BJ (cell line): ENCODE data around the gene SLC12A3. TPM values are rescaled to one million over a fixed set of nuclear protein-coding genes. Genes with fewer than 3 reads are reported as not detected.

Experiments
- CTCF ChIA-PET: fragments of 350-600 bp; formaldehyde crosslinking; extraction: SDS; loops from one replicate; lab custom pipeline; 2021; ENCODE audit warnings: antibody characterized with exemption, inconsistent platforms; lab: Yijun Ruan, JAX
- POLR2A ChIA-PET: fragments of 300-600 bp; sonication (Branson Sonifier 250); formaldehyde crosslinking; extraction: SDS; loops from one replicate; lab custom pipeline; 2021; ENCODE audit warnings: antibody characterized with exemption; lab: Charles Lee
- DNase-seq: peaks from one replicate; pipeline ENCODE4 v3.0.0-alpha.2; 2011; ENCODE audit warnings: low read depth
- H3K27me3 ChIP-seq: 2 replicates; pipeline ENCODE4 v1.6.0; 2011; ENCODE audit warnings: low read length; ENCODE audit not compliant: control insufficient read depth, insufficient read depth
- H3K36me3 ChIP-seq: 2 replicates; pipeline ENCODE4 v1.5.1; 2011; ENCODE audit warnings: low read length; ENCODE audit not compliant: control insufficient read depth, insufficient read depth
- H3K4me3 ChIP-seq: 2 replicates; pipeline ENCODE4 v1.5.1; 2011; ENCODE audit warnings: low read depth, mild to moderate bottlenecking, control low read depth, low read length
- polyA plus RNA-seq: library from polyadenylated mRNA; depleted of rRNA; stranded (reverse); fragments of >200 nt; gene quantifications from 2 replicates; pipeline ENCODE4 v1.2.3, GENCODE V29; 2011
- TF ChIP-seq, protein P1 (sequence below): IDR thresholded peaks from 2 replicates; pipeline ENCODE4 v1.5.1; 2011; ENCODE audit warnings: low read depth, mild to moderate bottlenecking, control low read depth, inconsistent platforms, low read length, moderate library complexity; ENCODE audit not compliant: insufficient read depth

Gene SLC12A3
- polyA plus RNA-seq, 1 experiment, result not detected

DNA sequence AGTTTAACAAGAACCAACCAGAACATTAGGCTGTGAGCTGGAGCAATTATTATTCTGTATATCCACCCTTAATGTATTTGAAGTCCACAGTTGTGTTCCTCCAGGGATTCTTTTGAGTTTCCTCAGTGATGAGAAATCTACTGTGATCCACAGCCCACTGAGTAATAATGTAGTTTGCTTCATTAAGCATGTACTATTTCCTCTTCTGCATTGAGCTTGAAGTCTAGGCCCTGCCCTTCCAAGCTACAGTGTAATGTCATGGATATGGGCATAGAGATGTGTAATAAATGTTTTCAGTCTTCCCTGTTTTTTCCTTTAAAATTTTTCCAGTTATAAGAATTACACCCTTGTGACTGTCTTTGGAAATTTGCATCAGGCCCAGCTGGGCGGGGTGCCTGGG is 36.4 kb upstream of the SLC12A3 start:
- ChIA-PET CTCF (interaction anchor here (0.9 to 1.3 kb wide), 2 partner anchors 9 to 13 kb away, joined by 3 to 4 read pairs; no protein-coding TSS in a partner anchor), POLR2A (interaction anchor here (0.5 kb wide), 1 partner anchor 107 kb away, joined by 5 read pairs; no protein-coding TSS in a partner anchor)
- Histone ChIP-seq H3K27me3 (no peaks in the 10 kb centered on the region), H3K36me3 (0 out of 2 replicates have a peak, but pooled peaks cover 3% of the 10 kb centered on the region), H3K4me3 (no peak overlapping the region)
- TF ChIP-seq, protein P1, sequence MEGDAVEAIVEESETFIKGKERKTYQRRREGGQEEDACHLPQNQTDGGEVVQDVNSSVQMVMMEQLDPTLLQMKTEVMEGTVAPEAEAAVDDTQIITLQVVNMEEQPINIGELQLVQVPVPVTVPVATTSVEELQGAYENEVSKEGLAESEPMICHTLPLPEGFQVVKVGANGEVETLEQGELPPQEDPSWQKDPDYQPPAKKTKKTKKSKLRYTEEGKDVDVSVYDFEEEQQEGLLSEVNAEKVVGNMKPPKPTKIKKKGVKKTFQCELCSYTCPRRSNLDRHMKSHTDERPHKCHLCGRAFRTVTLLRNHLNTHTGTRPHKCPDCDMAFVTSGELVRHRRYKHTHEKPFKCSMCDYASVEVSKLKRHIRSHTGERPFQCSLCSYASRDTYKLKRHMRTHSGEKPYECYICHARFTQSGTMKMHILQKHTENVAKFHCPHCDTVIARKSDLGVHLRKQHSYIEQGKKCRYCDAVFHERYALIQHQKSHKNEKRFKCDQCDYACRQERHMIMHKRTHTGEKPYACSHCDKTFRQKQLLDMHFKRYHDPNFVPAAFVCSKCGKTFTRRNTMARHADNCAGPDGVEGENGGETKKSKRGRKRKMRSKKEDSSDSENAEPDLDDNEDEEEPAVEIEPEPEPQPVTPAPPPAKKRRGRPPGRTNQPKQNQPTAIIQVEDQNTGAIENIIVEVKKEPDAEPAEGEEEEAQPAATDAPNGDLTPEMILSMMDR, result no peak
- DNase-seq, result no peak

DNA sequence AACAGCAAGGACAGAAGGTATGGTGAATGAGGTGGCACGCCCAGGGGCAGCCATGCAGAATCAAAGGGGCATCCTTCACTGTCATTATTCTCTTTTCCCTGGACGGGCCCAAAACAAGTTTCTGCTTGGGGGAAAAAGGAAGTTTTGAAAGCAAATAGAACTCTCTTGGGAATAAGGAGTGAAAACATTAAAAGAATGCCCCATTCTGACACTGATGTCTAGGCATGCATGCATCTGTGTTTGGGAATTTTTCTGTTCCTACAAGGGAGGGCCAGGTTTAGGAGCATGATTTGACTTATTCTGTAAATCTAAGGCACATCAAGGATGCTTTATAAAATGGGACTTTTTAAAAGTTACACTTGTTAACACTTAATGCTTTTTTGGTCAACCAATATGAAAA is 34.3 kb upstream of the SLC12A3 start:
- H3K4me3 ChIP-seq, result no peak overlapping the region
- TF ChIP-seq, protein P1, result no peak
- POLR2A ChIA-PET, result no interaction called here
- CTCF ChIA-PET, result interaction anchor here (1.6 kb wide), 1 partner anchor 19 kb away, joined by 4 read pairs; no protein-coding TSS in a partner anchor
- DNase-seq, result no peak
- H3K36me3 ChIP-seq, result 0 out of 2 replicates have a peak, but pooled peaks cover 4% of the 10 kb centered on the region
- no peaks in the 10 kb centered on the region for H3K27me3 ChIP-seq

DNA sequence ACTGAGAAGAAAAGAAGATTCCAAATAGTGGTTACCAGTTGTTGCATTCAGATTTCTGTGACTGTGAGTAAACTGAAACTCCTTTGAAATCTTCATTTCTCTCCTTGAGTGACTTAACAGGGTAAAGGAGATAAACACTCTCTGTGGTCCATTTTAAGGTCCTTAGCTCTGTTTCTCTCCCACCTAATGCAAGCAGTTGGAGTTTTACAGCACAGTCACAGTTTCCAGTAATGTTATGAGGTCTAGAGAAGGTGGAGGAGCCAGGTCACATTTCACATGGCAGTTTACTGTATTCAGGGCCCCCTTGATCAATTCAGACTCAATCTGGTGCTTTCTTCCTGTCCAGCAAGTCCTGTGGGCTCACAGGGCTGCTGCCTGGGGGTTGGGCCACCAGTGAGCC is 32.2 kb upstream of the SLC12A3 start:
- no peaks in the 10 kb centered on the region for H3K27me3 ChIP-seq
- CTCF ChIA-PET, result interaction anchor here (1.0 kb wide), 1 partner anchor 14 kb away, joined by 3 read pairs; no protein-coding TSS in a partner anchor
- H3K36me3 ChIP-seq, result peaks cover 4% of the 10 kb centered on the region; the same call in 1 of the 2 replicates
- no peak for DNase-seq
- H3K4me3 ChIP-seq, result no peak overlapping the region
- POLR2A ChIA-PET, result no interaction called here
- TF ChIP-seq, protein P1, result no peak

DNA sequence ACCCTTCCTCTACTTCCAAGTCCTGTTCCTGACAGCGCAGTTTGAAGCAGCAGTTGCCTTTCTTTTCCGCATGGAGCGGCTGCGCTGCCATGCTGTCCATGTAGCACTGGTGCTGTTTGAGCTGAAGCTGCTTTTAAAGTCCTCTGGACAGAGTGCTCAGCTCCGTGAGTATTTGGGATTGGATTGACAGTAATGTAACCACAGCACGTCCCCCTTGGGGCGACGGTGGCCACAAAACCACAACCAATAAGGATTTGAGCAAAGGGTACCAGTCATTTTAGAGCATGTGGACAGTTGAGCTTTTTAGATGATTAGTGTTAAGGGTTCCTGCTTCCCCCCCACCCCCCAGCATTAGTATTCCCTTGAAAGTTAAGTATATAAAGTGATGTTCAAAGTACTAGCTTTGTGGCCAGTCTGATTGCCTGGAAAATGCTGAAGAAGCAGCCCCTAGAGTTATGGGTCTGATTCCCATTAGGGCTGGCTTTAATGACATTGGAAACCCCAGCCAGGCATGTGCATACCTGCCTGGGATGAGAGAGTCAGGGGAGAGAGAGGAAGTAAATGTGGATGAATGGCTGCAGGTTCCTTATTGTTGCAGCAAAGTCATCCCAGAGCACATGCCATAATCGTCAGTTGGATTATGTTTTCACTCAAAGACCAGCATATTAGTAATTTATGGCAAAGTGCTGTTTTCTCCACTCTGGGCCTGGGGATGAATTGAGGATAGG is 31.6 kb upstream of the SLC12A3 start:
- H3K36me3 ChIP-seq, result peaks cover 4% of the 10 kb centered on the region; the same call in 1 of the 2 replicates
- no peak overlapping the region for H3K4me3 ChIP-seq
- TF ChIP-seq, protein P1, result no peak
- no peaks in the 10 kb centered on the region for H3K27me3 ChIP-seq
- no peak for DNase-seq
- ChIA-PET POLR2A (no interaction called here), CTCF (interaction anchor here (1.0 kb wide), 1 partner anchor 14 kb away, joined by 3 read pairs; no protein-coding TSS in a partner anchor)

DNA sequence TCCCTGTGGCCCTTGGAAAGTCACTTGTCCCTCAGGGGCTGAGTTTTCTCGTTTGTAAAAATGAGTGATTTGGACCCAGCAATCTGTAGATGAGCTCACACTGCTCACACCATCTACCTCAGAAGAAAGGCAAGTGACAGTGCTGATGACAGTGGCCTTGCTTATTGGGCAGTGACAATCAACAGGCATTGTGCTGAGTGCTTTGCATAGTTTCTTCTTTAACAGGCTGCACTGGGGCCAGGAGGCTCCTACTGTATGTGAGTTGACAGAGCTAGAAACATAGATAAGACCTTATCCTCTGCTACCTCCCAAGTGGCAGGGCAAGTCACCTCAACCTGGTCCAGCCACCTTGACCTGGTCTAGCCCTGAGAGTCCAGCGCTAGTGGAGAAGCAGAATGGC is 29.7 kb upstream of the SLC12A3 start:
- Histone ChIP-seq H3K27me3 (no peaks in the 10 kb centered on the region), H3K4me3 (no peak overlapping the region), H3K36me3 (peaks cover 4% of the 10 kb centered on the region; the same call in 1 of the 2 replicates)
- POLR2A ChIA-PET, result interaction anchor here (0.6 kb wide), 1 partner anchor 20 kb away, joined by 9 read pairs; no protein-coding TSS in a partner anchor
- no peak for DNase-seq
- CTCF ChIA-PET, result no interaction called here
- TF ChIP-seq, protein P1, result no peak
